Measurements from ENCODE around the gene CNGA4.

DNA sequence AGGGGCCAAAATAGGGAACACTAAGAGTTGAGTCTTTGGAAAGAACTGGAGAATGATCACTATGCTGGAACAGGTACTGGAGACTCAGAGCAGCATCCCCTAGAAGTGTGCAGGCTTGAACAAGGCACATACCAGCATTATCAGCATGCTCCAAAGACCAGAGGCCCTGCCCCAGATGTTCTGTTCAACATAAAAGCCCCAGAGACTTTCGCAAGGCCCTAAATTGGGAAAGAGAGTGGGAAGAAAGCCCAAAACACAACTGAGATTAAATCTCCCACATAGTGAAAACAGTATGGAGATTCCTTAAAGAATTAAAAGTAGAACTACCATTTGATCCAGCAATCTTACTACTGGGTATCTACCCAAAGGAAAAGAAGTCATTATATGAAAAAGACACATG is 9.4 kb downstream of the CNGA4 start:
- TF ChIP-seq CTCF (IDR thresholded peaks at IDR 0.05) (no peak), POLR2A (IDR thresholded peaks at IDR 0.05) (no peak)

Measured in testis (tissue), 2 donors.